Tibial nerve (tissue), 3 donors: ENCODE results near the gene JAKMIP1.

Experiments
- EP300 ChIP-seq, 2 donors: sonication (generic); formaldehyde crosslinking; IDR thresholded peaks; one replicate each; pipeline ENCODE4 v1.6.1; 2017; ENCODE audit warnings: antibody characterized with exemption in 2 of 2, mild to moderate bottlenecking in 1 of 2
- POLR2A ChIP-seq, 2 donors: fragments of 450-650 bp; IDR thresholded peaks; one replicate each; pipeline ENCODE4 v1.6.1; 2017; ENCODE audit warnings: antibody characterized with exemption in 2 of 2, mild to moderate bottlenecking in 2 of 2, moderate library complexity in 2 of 2

- TF ChIP-seq POLR2A (IDR thresholded peaks at IDR 0.05) (no peak), EP300 (IDR thresholded peaks at IDR 0.05) (no peak)
These were observed 206.2 kb downstream of the JAKMIP1 start for GRCh38 chr4:5993876-5994811.
